VCaP (cell line): Measurements from ENCODE around the gene MARS1.

Experiments used
- H3K27ac ChIP-seq: fragments of 450-650 bp; 2 replicates; pipeline ENCODE4 v1.5.1; 2017
- TF ChIP-seq, protein P1 (sequence below): fragments of 450-650 bp; conservative IDR thresholded peaks from 2 replicates; pipeline ENCODE4 v1.5.1; 2017; ENCODE audit warnings: mild to moderate bottlenecking, moderate library complexity

The MARS1 gene

DNA sequence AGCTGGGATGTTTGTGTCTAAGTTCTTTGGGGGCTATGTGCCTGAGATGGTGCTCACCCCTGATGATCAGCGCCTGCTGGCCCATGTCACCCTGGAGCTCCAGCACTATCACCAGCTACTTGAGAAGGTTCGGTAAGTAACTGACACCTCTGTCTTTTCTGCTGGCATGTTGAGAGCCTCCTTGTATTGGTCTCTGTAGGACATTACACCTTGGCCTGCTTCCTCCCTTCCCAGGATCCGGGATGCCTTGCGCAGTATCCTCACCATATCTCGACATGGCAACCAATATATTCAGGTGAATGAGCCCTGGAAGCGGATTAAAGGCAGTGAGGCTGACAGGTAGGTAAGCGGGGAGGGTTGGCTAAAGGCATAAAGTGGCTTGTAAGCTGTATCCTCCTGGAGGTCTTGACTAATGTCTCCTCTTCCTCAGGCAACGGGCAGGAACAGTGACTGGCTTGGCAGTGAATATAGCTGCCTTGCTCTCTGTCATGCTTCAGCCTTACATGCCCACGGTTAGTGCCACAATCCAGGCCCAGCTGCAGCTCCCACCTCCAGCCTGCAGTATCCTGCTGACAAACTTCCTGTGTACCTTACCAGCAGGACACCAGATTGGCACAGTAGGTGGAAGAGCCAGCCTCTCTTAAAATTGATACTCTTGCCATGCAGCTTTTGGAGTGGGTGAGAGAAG lies 27.0 kb downstream of the MARS1 start:
- TF ChIP-seq, protein P1, sequence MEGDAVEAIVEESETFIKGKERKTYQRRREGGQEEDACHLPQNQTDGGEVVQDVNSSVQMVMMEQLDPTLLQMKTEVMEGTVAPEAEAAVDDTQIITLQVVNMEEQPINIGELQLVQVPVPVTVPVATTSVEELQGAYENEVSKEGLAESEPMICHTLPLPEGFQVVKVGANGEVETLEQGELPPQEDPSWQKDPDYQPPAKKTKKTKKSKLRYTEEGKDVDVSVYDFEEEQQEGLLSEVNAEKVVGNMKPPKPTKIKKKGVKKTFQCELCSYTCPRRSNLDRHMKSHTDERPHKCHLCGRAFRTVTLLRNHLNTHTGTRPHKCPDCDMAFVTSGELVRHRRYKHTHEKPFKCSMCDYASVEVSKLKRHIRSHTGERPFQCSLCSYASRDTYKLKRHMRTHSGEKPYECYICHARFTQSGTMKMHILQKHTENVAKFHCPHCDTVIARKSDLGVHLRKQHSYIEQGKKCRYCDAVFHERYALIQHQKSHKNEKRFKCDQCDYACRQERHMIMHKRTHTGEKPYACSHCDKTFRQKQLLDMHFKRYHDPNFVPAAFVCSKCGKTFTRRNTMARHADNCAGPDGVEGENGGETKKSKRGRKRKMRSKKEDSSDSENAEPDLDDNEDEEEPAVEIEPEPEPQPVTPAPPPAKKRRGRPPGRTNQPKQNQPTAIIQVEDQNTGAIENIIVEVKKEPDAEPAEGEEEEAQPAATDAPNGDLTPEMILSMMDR, result no peak
- peak overlapping the region; percentile 99 for H3K27ac ChIP-seq

DNA sequence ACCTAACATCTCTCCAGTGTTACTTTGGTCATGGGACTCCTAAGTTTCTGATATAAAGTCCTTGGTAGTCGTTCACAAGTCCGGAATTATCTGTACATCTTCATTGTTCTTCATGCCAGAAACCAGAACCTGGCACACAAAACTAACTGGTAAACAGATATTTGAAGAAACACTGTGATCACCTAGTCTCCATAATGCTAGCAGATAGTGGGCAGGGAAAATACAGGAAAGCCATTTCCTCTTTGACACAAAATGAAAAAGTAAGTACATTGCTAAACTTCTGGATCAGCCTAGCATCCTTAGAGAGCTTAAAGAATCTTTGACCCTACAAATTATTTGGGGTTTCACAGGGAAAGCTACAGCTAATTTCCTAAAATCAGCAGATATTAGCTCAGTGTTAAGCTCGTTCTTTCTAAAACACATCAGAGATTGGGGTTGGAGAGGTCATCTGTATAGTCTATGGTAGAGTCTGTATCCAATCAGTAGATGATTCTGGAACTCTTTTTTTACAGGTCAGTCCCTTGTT lies 27.6 kb downstream of the MARS1 start:
- peak overlapping the region; percentile 99 for H3K27ac ChIP-seq
- TF ChIP-seq, protein P1, result no peak

GRCh38 chr12:57515934-57516541 lies 28.2 kb downstream of the MARS1 start:
- TF ChIP-seq, protein P1, result no peak
- H3K27ac ChIP-seq, result peak overlapping the region; percentile 99

- TF ChIP-seq, protein P1, result no peak
- peak overlapping the region; percentile 99 for H3K27ac ChIP-seq
These were observed 28.8 kb downstream of the MARS1 start for GRCh38 chr12:57516617-57517153.

- peak overlapping the region; percentile 99 for H3K27ac ChIP-seq
- TF ChIP-seq, protein P1, result no peak
These were observed 29.3 kb downstream of the MARS1 start for GRCh38 chr12:57517187-57517586.

DNA sequence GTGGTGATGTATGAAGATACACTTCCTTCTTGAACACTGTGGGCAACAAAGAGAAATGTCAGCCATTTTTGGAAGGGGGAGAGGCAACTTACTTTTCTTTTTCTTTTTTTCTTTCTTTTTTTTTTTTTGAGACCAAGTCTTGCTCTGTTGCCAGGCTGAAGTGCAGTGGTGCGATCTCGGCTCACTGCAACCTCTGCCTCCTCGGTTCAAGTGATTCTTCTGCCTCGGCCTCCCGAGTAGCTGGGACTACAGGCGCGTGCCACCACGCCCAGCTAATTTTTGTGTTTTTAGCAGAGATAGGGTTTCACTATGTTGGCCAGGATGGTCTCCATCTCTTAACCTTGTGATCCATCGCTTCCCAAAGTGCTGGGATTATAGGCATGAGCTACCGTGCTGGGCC lies 29.9 kb downstream of the MARS1 start:
- H3K27ac ChIP-seq, result peak overlapping the region; percentile 99

- H3K27ac ChIP-seq, result peak overlapping the region; percentile 99
- TF ChIP-seq, protein P1, result no peak
These were observed 30.5 kb downstream of the MARS1 start for GRCh38 chr12:57518176-57518919.
